Ascending aorta (tissue), 2 donors: ENCODE measurements around the gene HEBP1. TPM values are rescaled to one million over a fixed set of nuclear protein-coding genes. Genes with fewer than 3 reads are reported as not detected.

ENCODE experiments used
- DNase-seq, 2 donors: peaks; one replicate each; pipeline ENCODE4 v3.0.0-alpha.2; 2019; ENCODE audit warnings: low spot score in 2 of 2
- H3K27ac ChIP-seq, 2 donors: fragments of 200-600 bp; sonication (generic); one replicate each; pipeline ENCODE4 v1.5.1; 2016 to 2017; ENCODE audit warnings: mild to moderate bottlenecking in 1 of 2
- H3K27me3 ChIP-seq: fragments of 200-600 bp; sonication (generic); one replicate; pipeline ENCODE4 v1.5.1; 2017
- H3K36me3 ChIP-seq, 2 donors: fragments of 200-600 bp; sonication (generic); one replicate each; pipeline ENCODE4 v1.5.1; 2016
- H3K4me1 ChIP-seq, 2 donors: fragments of 200-600 bp; sonication (generic); one replicate each; pipeline ENCODE4 v1.5.1; 2016 to 2017; ENCODE audit warnings: mild to moderate bottlenecking in 1 of 2
- H3K4me3 ChIP-seq, 2 donors: fragments of 200-600 bp; sonication (generic); one replicate each; pipeline ENCODE4 v1.5.1; 2016 to 2017; ENCODE audit warnings: mild to moderate bottlenecking in 1 of 2
- H3K9me3 ChIP-seq, 2 donors: fragments of 200-600 bp; sonication (generic); one replicate each; pipeline ENCODE4 v1.5.1; 2016
- CTCF ChIP-seq, 3 experiments: fragments of 200-600 bp in 2 of 3; fragments of 450-650 bp in 1 of 3; sonication (generic) in 2 of 3; IDR thresholded peaks; one replicate each; pipeline ENCODE4 v1.5.1; 2016 to 2019; ENCODE audit warnings: antibody characterized with exemption in 3 of 3, mild to moderate bottlenecking in 1 of 3, moderate library complexity in 1 of 3
- intact Hi-C: fragments of 100-400 bp; cut with DNase I; formaldehyde crosslinking; loops from one replicate; pipeline ENCODE4 v1.15.1; 2023
- total RNA-seq: library from RNA; depleted of rRNA; stranded (reverse); fragments of >200 nt; gene quantifications from one replicate; pipeline ENCODE4 v1.1.0, GENCODE V29; 2016

The HEBP1 gene
- total RNA-seq, 1 donor from 2014 or later: 56.6 TPM

GRCh38 chr12:12946686-12947355, 53.2 kb downstream of the HEBP1 start:
- no peak for DNase-seq
- Histone ChIP-seq H3K36me3 (peaks cover 0 to 3% of the 10 kb centered on the region in 2 donors), H3K27ac (no peak overlapping the region), H3K27me3 (no peaks in the 10 kb centered on the region), H3K4me3 (no peak overlapping the region), H3K4me1 (no peaks in the 10 kb centered on the region), H3K9me3 (no peaks in the 10 kb centered on the region)
- no peak for TF ChIP-seq CTCF (IDR thresholded peaks at IDR 0.05)
- intact Hi-C loops: no loop called here

GRCh38 chr12:12945591-12945990, 54.5 kb downstream of the HEBP1 start:
- Histone ChIP-seq H3K9me3 (no peaks in the 10 kb centered on the region), H3K27me3 (no peaks in the 10 kb centered on the region), H3K36me3 (peaks cover 0 to 3% of the 10 kb centered on the region in 2 donors), H3K4me3 (no peak overlapping the region), H3K4me1 (no peaks in the 10 kb centered on the region), H3K27ac (no peak overlapping the region)
- no peak for DNase-seq
- no peak for TF ChIP-seq CTCF (IDR thresholded peaks at IDR 0.05)
- intact Hi-C loops: no loop called here

- H3K27me3 ChIP-seq: no peaks in the 10 kb centered on the region
- no peaks in the 10 kb centered on the region for H3K36me3 ChIP-seq
- no peak for DNase-seq
- H3K4me1 ChIP-seq: no peaks in the 10 kb centered on the region
- TF ChIP-seq CTCF (IDR thresholded peaks at IDR 0.05): no peak
- no peak overlapping the region for H3K4me3 ChIP-seq
- no peaks in the 10 kb centered on the region for H3K9me3 ChIP-seq
- intact Hi-C loops: no loop called here
- H3K27ac ChIP-seq: no peak overlapping the region
Observed at GRCh38 chr12:12943586-12944260, 56.3 kb downstream of the HEBP1 start.

- DNase-seq: no peak
- H3K36me3 ChIP-seq: no peaks in the 10 kb centered on the region
- no peaks in the 10 kb centered on the region for H3K4me1 ChIP-seq
- no peak overlapping the region for H3K27ac ChIP-seq
- no peak overlapping the region for H3K4me3 ChIP-seq
- intact Hi-C loops: no loop called here
- TF ChIP-seq CTCF (IDR thresholded peaks at IDR 0.05): no peak
- H3K27me3 ChIP-seq: no peaks in the 10 kb centered on the region
- no peaks in the 10 kb centered on the region for H3K9me3 ChIP-seq
Observed at GRCh38 chr12:12941450-12942350, 58.4 kb downstream of the HEBP1 start.

- Histone ChIP-seq H3K27ac (no peak overlapping the region), H3K4me3 (no peak overlapping the region), H3K36me3 (no peaks in the 10 kb centered on the region), H3K27me3 (no peaks in the 10 kb centered on the region), H3K9me3 (no peaks in the 10 kb centered on the region), H3K4me1 (no peaks in the 10 kb centered on the region)
- TF ChIP-seq CTCF (IDR thresholded peaks at IDR 0.05): no peak
- DNase-seq: no peak
- intact Hi-C loops: no loop called here
Observed at GRCh38 chr12:12939888-12940287, 60.2 kb downstream of the HEBP1 start.
